ENCODE measurements around the gene CTAG1A.
"Not testable (repeated sequence)": the region's sequence is repeated elsewhere in the genome, so short reads cannot be mapped to it uniquely, and the experiment has no call there.

The CTAG1A gene

GRCh38 chrX:154549766-154550165 is 35.2 kb upstream of the CTAG1A start:
- H3K4me3 Mint-ChIP-seq, result peak overlapping the region; percentile 12 to 60
- H3K27me3 Mint-ChIP-seq, result no peaks in the 10 kb centered on the region
- H3K4me1 Mint-ChIP-seq, result peaks cover 28 to 50% of the 10 kb centered on the region in 2 donors
- ATAC-seq (replicated peaks), result no peak
- H3K27ac Mint-ChIP-seq, result peak overlapping the region; percentile 84
- no peak for DNase-seq
- H3K9me3 Mint-ChIP-seq, result no peaks in the 10 kb centered on the region
- peaks cover 29 to 37% of the 10 kb centered on the region in 2 donors for H3K36me3 Mint-ChIP-seq

- Mint-ChIP-seq H3K36me3 (peaks cover 18 to 33% of the 10 kb centered on the region in 2 donors), H3K4me3 (peak overlapping the region in 1 of 2 donors; percentile 6), H3K4me1 (peaks cover 26 to 36% of the 10 kb centered on the region in 2 donors), H3K27ac (peak overlapping the region; percentile 47)
- not testable (repeated sequence) for ATAC-seq (replicated peaks); H3K27me3 Mint-ChIP-seq; DNase-seq; H3K9me3 Mint-ChIP-seq
These were observed 32.7 kb upstream of the CTAG1A start for GRCh38 chrX:154552112-154552806.

DNA sequence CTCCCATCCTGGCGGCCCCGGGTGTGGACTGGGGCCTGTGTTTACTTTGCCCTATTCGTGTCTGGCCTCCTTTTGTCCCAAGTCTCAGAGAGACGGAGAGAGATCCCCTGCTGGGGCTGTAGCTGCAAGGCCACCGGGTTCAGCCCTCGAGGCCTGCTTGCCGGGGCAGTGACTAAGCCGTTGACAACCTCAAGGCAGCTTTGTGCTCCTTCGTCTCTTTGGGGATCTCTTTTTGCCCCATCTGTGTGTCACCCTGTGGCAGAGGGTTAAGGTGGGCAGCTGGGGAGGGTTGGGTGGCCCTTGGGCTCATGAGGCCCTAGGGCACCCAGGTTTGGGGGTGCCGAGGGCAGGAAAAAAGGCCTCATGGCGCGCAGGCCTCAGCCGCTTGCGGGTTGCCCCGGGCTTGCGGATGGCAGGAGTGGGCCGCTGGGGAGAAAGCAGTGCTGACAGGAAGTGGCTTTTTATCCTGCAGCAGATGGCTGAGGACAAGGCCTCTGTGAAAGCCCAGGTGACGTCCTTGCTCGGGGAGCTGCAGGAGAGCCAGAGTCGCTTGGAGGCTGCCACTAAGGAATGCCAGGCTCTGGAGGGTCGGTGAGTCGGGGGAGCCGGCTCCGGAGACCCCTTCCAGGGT is 26.8 kb upstream of the CTAG1A start:
- H3K27ac Mint-ChIP-seq, H3K9me3 Mint-ChIP-seq: not testable (repeated sequence)

DNA sequence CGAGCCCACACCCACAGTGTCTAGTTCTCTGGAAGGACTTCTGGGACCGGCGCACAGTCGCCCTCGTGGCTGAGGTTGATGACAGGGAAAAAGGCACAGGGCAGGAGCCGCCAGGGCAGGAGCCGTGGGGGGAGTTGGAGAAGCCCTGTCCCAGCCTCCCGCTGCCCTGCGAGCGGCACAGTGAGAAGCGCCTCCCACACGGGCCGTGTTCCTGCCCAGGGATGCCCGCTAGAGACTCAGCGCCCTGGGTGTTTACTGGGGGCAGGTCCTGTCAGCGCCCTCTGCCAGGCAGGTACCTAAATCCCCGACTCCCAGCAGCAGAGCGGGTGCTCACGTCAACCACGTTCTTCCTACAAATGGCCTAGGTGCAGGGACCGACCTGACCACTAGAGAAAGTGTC is 26.0 kb upstream of the CTAG1A start:
- DNase-seq; H3K27ac Mint-ChIP-seq; ATAC-seq (replicated peaks); H3K4me3 Mint-ChIP-seq; H3K27me3 Mint-ChIP-seq; H3K9me3 Mint-ChIP-seq; H3K4me1 Mint-ChIP-seq: not testable (repeated sequence)
- H3K36me3 Mint-ChIP-seq, result peaks cover 6 to 10% of the 10 kb centered on the region in 2 donors

More for the DNA sequence above, 26.8 kb upstream of the CTAG1A start:
- not testable (repeated sequence) for H3K4me3 Mint-ChIP-seq, H3K4me1 Mint-ChIP-seq, DNase-seq, H3K27me3 Mint-ChIP-seq
- peak; percentile 36 to 41 for ATAC-seq (replicated peaks)
- H3K36me3 Mint-ChIP-seq, result peaks cover 8 to 13% of the 10 kb centered on the region in 2 donors

DNA sequence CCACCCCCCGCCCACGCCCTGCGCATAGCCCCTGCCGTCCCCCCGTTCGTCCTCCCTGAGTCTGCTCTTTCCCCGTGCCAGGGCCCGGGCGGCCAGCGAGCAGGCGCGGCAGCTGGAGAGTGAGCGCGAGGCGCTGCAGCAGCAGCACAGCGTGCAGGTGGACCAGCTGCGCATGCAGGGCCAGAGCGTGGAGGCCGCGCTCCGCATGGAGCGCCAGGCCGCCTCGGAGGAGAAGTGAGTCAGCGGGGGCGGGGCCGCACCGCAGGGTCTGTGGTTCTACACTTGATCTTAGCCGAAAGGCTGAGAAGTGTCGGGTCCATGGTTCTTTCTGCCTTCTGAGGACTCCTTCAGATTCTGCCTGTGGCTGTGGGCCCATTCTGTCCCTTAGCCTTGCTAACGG is 24.6 kb upstream of the CTAG1A start:
- not testable (repeated sequence) for H3K36me3 Mint-ChIP-seq; ATAC-seq (replicated peaks); H3K9me3 Mint-ChIP-seq; H3K4me1 Mint-ChIP-seq; DNase-seq; H3K4me3 Mint-ChIP-seq; H3K27me3 Mint-ChIP-seq; H3K27ac Mint-ChIP-seq

DNA sequence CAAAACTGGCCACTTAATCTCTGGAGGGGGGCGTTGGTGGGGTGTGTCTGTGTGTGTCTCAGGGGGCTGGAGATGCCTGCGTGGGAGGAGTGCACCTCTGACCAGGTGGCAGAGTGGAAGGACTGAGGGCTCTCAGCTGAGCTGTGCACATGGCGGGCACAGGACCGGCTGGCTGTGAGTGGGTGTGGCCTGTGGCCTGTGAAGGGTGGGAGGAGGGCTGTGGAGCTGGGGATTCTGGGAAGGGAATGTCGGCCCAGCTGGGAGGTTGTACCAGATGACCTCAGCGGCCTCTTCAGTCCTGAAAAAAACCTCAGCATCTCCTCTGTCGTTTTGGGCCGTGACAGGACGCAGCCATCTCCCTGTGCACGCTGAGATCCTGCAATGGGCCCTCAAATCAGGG is 22.6 kb upstream of the CTAG1A start:
- not testable (repeated sequence) for ATAC-seq (replicated peaks); H3K9me3 Mint-ChIP-seq; H3K4me1 Mint-ChIP-seq; H3K36me3 Mint-ChIP-seq; DNase-seq; H3K27ac Mint-ChIP-seq; H3K27me3 Mint-ChIP-seq; H3K4me3 Mint-ChIP-seq

DNA sequence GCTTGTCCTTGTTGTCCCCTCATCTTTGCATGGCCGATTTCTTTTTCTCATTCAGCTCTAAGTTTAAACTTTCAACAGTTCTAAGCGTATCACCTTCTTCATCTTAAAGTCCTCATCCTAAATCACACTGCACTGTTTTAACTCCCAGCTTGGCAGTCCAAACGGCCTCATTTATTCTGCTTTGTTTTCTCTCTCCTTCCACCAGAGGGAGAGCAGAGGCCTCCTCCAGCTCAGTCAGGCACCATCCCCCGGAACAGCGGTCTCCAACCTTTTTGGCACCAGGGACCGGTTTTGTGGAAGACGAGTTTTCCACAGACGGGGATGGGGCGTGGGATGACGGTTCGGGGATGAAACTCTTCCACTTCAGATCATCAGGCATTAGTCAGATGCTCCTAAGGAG is 14.6 kb upstream of the CTAG1A start:
- not testable (repeated sequence) for H3K4me3 Mint-ChIP-seq; DNase-seq; H3K36me3 Mint-ChIP-seq; H3K27me3 Mint-ChIP-seq; H3K27ac Mint-ChIP-seq; ATAC-seq (replicated peaks); H3K9me3 Mint-ChIP-seq; H3K4me1 Mint-ChIP-seq

DNA sequence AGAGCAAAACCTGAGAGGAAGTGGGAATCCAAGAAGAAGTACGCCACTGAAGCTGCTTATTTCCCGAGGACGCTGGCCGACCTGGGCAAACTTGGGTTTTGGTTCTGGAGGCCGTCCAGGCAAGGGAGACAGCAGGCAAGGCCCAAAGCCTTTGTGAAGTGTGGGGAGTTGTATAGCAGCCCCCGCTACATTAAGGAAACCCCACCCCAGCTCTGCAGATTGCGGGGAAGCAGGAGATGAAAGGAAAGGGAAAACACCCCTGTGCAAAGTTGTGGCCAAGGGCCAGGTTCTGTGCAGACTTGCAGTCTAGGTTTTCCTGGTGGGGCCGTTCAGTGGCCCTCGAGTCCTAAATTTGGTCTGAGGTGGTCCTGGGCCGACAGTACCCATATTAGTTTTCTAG is 11.9 kb upstream of the CTAG1A start:
- H3K4me3 Mint-ChIP-seq; H3K4me1 Mint-ChIP-seq; DNase-seq; H3K27ac Mint-ChIP-seq; H3K27me3 Mint-ChIP-seq; H3K9me3 Mint-ChIP-seq; H3K36me3 Mint-ChIP-seq; ATAC-seq (replicated peaks): not testable (repeated sequence)

GRCh38 chrX:154575076-154575475 is 9.9 kb upstream of the CTAG1A start:
- ATAC-seq (replicated peaks), result peak; percentile 68 to 80
- not testable (repeated sequence) for H3K27ac Mint-ChIP-seq, H3K36me3 Mint-ChIP-seq, DNase-seq, H3K4me3 Mint-ChIP-seq, H3K27me3 Mint-ChIP-seq, H3K9me3 Mint-ChIP-seq, H3K4me1 Mint-ChIP-seq

GRCh38 chrX:154582994-154583393 is 1.9 kb upstream of the CTAG1A start:
- not testable (repeated sequence) for H3K9me3 Mint-ChIP-seq, DNase-seq, H3K4me1 Mint-ChIP-seq, H3K4me3 Mint-ChIP-seq, H3K36me3 Mint-ChIP-seq, H3K27me3 Mint-ChIP-seq, H3K27ac Mint-ChIP-seq
- ATAC-seq (replicated peaks), result peak in 1 of 2 donors; percentile 45

- ATAC-seq (replicated peaks); H3K36me3 Mint-ChIP-seq: not testable (repeated sequence)
These were observed 5.5 kb downstream of the CTAG1A start for GRCh38 chrX:154590415-154590814.

GRCh38 chrX:154592505-154592904 is 7.6 kb downstream of the CTAG1A start:
- no peaks in the 10 kb centered on the region for H3K36me3 Mint-ChIP-seq
- no peak for DNase-seq
- peaks cover 2 to 8% of the 10 kb centered on the region in 2 donors for H3K9me3 Mint-ChIP-seq
- no peak for ATAC-seq (replicated peaks)
- no peak overlapping the region for H3K27ac Mint-ChIP-seq
- H3K4me3 Mint-ChIP-seq, result no peak overlapping the region
- peaks cover 5 to 8% of the 10 kb centered on the region in 2 donors for H3K27me3 Mint-ChIP-seq
- no peaks in the 10 kb centered on the region for H3K4me1 Mint-ChIP-seq

More at GRCh38 chrX:154590415-154590814, 5.5 kb downstream of the CTAG1A start:
- H3K4me1 Mint-ChIP-seq, DNase-seq, H3K9me3 Mint-ChIP-seq, H3K27ac Mint-ChIP-seq, H3K4me3 Mint-ChIP-seq, H3K27me3 Mint-ChIP-seq: not testable (repeated sequence)

- Mint-ChIP-seq H3K36me3 (no peaks in the 10 kb centered on the region), H3K27ac (no peak overlapping the region), H3K4me3 (no peak overlapping the region), H3K4me1 (no peaks in the 10 kb centered on the region), H3K27me3 (peaks cover 5 to 8% of the 10 kb centered on the region in 2 donors), H3K9me3 (peaks cover 2 to 8% of the 10 kb centered on the region in 2 donors)
- ATAC-seq (replicated peaks) (no peak), DNase-seq (no peak)
These were observed 8.3 kb downstream of the CTAG1A start for GRCh38 chrX:154593201-154593600.

GRCh38 chrX:154594491-154594890 is 9.6 kb downstream of the CTAG1A start:
- H3K27me3 Mint-ChIP-seq, result peaks cover 5 to 8% of the 10 kb centered on the region in 2 donors
- no peaks in the 10 kb centered on the region for H3K4me1 Mint-ChIP-seq
- DNase-seq, result no peak
- H3K36me3 Mint-ChIP-seq, result no peaks in the 10 kb centered on the region
- H3K4me3 Mint-ChIP-seq, result no peak overlapping the region
- H3K27ac Mint-ChIP-seq, result no peak overlapping the region
- ATAC-seq (replicated peaks), result no peak
- H3K9me3 Mint-ChIP-seq, result peaks cover 2 to 8% of the 10 kb centered on the region in 2 donors

- no peaks in the 10 kb centered on the region for H3K4me1 Mint-ChIP-seq
- H3K9me3 Mint-ChIP-seq, result peaks cover 2 to 8% of the 10 kb centered on the region in 2 donors
- peaks cover 9 to 13% of the 10 kb centered on the region in 2 donors for H3K27me3 Mint-ChIP-seq
- no peak overlapping the region for H3K4me3 Mint-ChIP-seq
- ATAC-seq (replicated peaks) (no peak), DNase-seq (no peak)
- no peaks in the 10 kb centered on the region for H3K36me3 Mint-ChIP-seq
- no peak overlapping the region for H3K27ac Mint-ChIP-seq
These were observed 10.8 kb downstream of the CTAG1A start for GRCh38 chrX:154595559-154596249.
